IMR-90 (cell line): Measurements from ENCODE around the gene CGNL1. TPM values are rescaled to one million over a fixed set of nuclear protein-coding genes. Genes with fewer than 3 reads are reported as not detected.

Experiments
- ATAC-seq: fragments of 200-7000 bp; cut with Tn5 transposase; 2 replicates; pipeline ENCODE4 v1.9.1; 2020; ENCODE audit warnings: low read depth, mild to moderate bottlenecking, moderate library complexity
- BruUV-seq: library from RNA; stranded (reverse); fragments of 400-500 nt; replicated peaks from 2 replicates; lab custom pipeline; 2021; lab: Mats Ljungman, UMichigan
- CTCF ChIA-PET: fragments of 300-600 bp; formaldehyde crosslinking; extraction: SDS; loops from one replicate; lab custom pipeline; 2021; ENCODE audit warnings: antibody characterized with exemption; lab: Yijun Ruan, JAX
- POLR2A ChIA-PET: fragments of 300-600 bp; sonication (Branson Sonifier 250); formaldehyde crosslinking; loops from one replicate; lab custom pipeline; 2022; ENCODE audit warnings: antibody characterized with exemption; ENCODE audit not compliant: unreplicated experiment; lab: Charles Lee
- DNase-seq: peaks from one replicate; pipeline ENCODE4 v3.0.0; 2013
- H2AFZ ChIP-seq: replicated peaks from 2 replicates; pipeline ENCODE3; 2013; ENCODE audit warnings: low read length, mild to moderate bottlenecking; ENCODE audit not compliant: poor library complexity
- H2AK5ac ChIP-seq: 2 replicates; pipeline ENCODE4 v1.6.1; 2013; ENCODE audit warnings: low read depth, low read length, inconsistent platforms
- H2AK9ac ChIP-seq: replicated peaks from 2 replicates; pipeline ENCODE3; 2013; ENCODE audit warnings: mild to moderate bottlenecking, low read depth, low read length, moderate library complexity; ENCODE audit not compliant: poor library complexity
- H2BK120ac ChIP-seq: 2 replicates; pipeline ENCODE4 v1.6.1; 2013; ENCODE audit warnings: low read depth, low read length, inconsistent platforms
- H2BK15ac ChIP-seq: 3 replicates; pipeline ENCODE4 v1.6.1; 2013; ENCODE audit warnings: low read depth, low read length, inconsistent platforms
- H2BK20ac ChIP-seq: 2 replicates; pipeline ENCODE4 v1.6.1; 2013; ENCODE audit warnings: low read depth, mild to moderate bottlenecking, inconsistent platforms, low read length, moderate library complexity
- H2BK5ac ChIP-seq: 2 replicates; pipeline ENCODE4 v1.6.1; 2013; ENCODE audit warnings: mild to moderate bottlenecking, low read depth, low read length, inconsistent platforms; ENCODE audit not compliant: poor library complexity, severe bottlenecking
- H3K14ac ChIP-seq: replicated peaks from 2 replicates; pipeline ENCODE4 v1.6.1; 2013; ENCODE audit warnings: low read depth, low read length, inconsistent platforms
- H3K18ac ChIP-seq: 2 replicates; pipeline ENCODE4 v1.6.1; 2013; ENCODE audit warnings: low read depth, low read length, control low read depth
- H3K23ac ChIP-seq: 2 replicates; pipeline ENCODE4 v1.6.1; 2013; ENCODE audit warnings: low read depth, low read length, inconsistent platforms
- H3K27ac ChIP-seq: 2 replicates; pipeline ENCODE4 v1.5.1; 2013; ENCODE audit warnings: mild to moderate bottlenecking, control low read depth, low read length; ENCODE audit not compliant: insufficient read depth
- H3K27me3 ChIP-seq: 2 replicates; pipeline ENCODE4 v1.6.1; 2013; ENCODE audit warnings: low read length; ENCODE audit not compliant: control insufficient read depth, insufficient read depth
- H3K36me3 ChIP-seq: 2 replicates; pipeline ENCODE4 v1.6.1; 2013; ENCODE audit warnings: low read length, mixed read lengths; ENCODE audit not compliant: control insufficient read depth, insufficient read depth
- H3K4ac ChIP-seq: 2 replicates; pipeline ENCODE4 v1.6.1; 2013; ENCODE audit warnings: low read depth, low read length, inconsistent platforms
- H3K4me1 ChIP-seq: 2 replicates; pipeline ENCODE4 v1.6.1; 2013; ENCODE audit warnings: low read length, mixed read lengths; ENCODE audit not compliant: control insufficient read depth, insufficient read depth
- H3K4me2 ChIP-seq: 2 replicates; pipeline ENCODE4 v1.6.1; 2013; ENCODE audit warnings: low read depth, mild to moderate bottlenecking, control low read depth, low read length, moderate library complexity
- H3K4me3 ChIP-seq: 2 replicates; pipeline ENCODE4 v1.5.1; 2013; ENCODE audit warnings: low read depth, mild to moderate bottlenecking, control low read depth, low read length, moderate library complexity; ENCODE audit not compliant: insufficient read depth
- H3K56ac ChIP-seq: 2 replicates; pipeline ENCODE4 v1.6.1; 2013; ENCODE audit warnings: low read length, inconsistent platforms; ENCODE audit not compliant: insufficient read depth; ENCODE audit errors: extremely low read depth
- H3K79me1 ChIP-seq, 2 experiments: 2 replicates each; pipeline ENCODE4 v1.6.1; 2013; ENCODE audit warnings: low read length in 2 of 2, inconsistent platforms in 1 of 2, low read depth in 1 of 2
- H3K9ac ChIP-seq: 2 replicates; pipeline ENCODE4 v1.6.1; 2013; ENCODE audit warnings: low read depth, low read length, control low read depth
- H3K9me1 ChIP-seq: 2 replicates; pipeline ENCODE4 v1.6.1; 2013; ENCODE audit warnings: low read length, inconsistent platforms; ENCODE audit not compliant: insufficient read depth
- H3K9me3 ChIP-seq: 2 replicates; pipeline ENCODE4 v1.6.1; 2013; ENCODE audit warnings: low read length; ENCODE audit not compliant: control insufficient read depth, insufficient read depth
- H4K20me1 ChIP-seq: 2 replicates; pipeline ENCODE4 v1.6.1; 2013; ENCODE audit warnings: low read length, inconsistent platforms; ENCODE audit not compliant: insufficient read depth
- H4K5ac ChIP-seq: 2 replicates; pipeline ENCODE4 v1.6.1; 2013; ENCODE audit warnings: mild to moderate bottlenecking, low read depth, low read length, control low read depth
- H4K8ac ChIP-seq, 2 experiments: 2 replicates each; pipeline ENCODE4 v1.6.1; 2013; ENCODE audit warnings: low read depth in 2 of 2, low read length in 2 of 2, control low read depth in 1 of 2, inconsistent platforms in 1 of 2
- H4K91ac ChIP-seq: 2 replicates; pipeline ENCODE4 v1.6.1; 2013; ENCODE audit warnings: low read depth, low read length, inconsistent platforms; ENCODE audit not compliant: insufficient read depth
- BHLHE40 ChIP-seq: fragments of 150-350 bp; IDR thresholded peaks from 2 replicates; pipeline ENCODE4 v1.6.1; 2016; ENCODE audit warnings: mild to moderate bottlenecking, low read depth, low read length
- CEBPB ChIP-seq: IDR thresholded peaks from 2 replicates; pipeline ENCODE4 v1.6.1; 2012; ENCODE audit warnings: low read depth, low read length, improper control_type of control experiment
- CHD1 ChIP-seq: IDR thresholded peaks from 2 replicates; pipeline ENCODE4 v1.6.1; 2012; ENCODE audit warnings: low read depth, low read length, improper control_type of control experiment
- FOS ChIP-seq: fragments of 150-350 bp; IDR thresholded peaks from 2 replicates; pipeline ENCODE4 v1.6.1; 2016; ENCODE audit warnings: low read depth, low read length
- MAZ ChIP-seq: IDR thresholded peaks from 2 replicates; pipeline ENCODE4 v1.6.1; 2012; ENCODE audit warnings: low read depth, mild to moderate bottlenecking, low read length, improper control_type of control experiment, moderate library complexity, borderline replicate concordance
- MXI1 ChIP-seq: IDR thresholded peaks from 2 replicates; pipeline ENCODE4 v1.6.1; 2012; ENCODE audit warnings: low read depth, mild to moderate bottlenecking, low read length, moderate library complexity, borderline replicate concordance
- NFE2L2 ChIP-seq: fragments of 150-350 bp; IDR thresholded peaks from 2 replicates; pipeline ENCODE4 v1.6.1; 2016; ENCODE audit warnings: low read depth, mild to moderate bottlenecking, low read length
- POLR2A ChIP-seq: IDR thresholded peaks from 2 replicates; pipeline ENCODE4 v1.6.1; 2012; ENCODE audit warnings: mild to moderate bottlenecking, low read depth, low read length
- RAD21 ChIP-seq: IDR thresholded peaks from 2 replicates; pipeline ENCODE4 v1.6.1; 2012; ENCODE audit warnings: low read length, improper control_type of control experiment
- RCOR1 ChIP-seq: IDR thresholded peaks from 2 replicates; pipeline ENCODE4 v1.6.1; 2012; ENCODE audit warnings: mild to moderate bottlenecking, low read length, improper control_type of control experiment; ENCODE audit not compliant: insufficient replicate concordance
- RFX5 ChIP-seq: IDR thresholded peaks from 2 replicates; pipeline ENCODE4 v1.8.0; 2012; ENCODE audit warnings: low read depth, mild to moderate bottlenecking, low read length, moderate library complexity
- SMC3 ChIP-seq: fragments of 150-350 bp; IDR thresholded peaks from 2 replicates; pipeline ENCODE4 v1.6.1; 2016; ENCODE audit warnings: low read depth, mild to moderate bottlenecking, antibody characterized with exemption, low read length, moderate library complexity
- dilution Hi-C: fragments of 300-500 bp; cut with HindIII; formaldehyde crosslinking; loops from one replicate; pipeline ENCODE4 v1.14.3; 2018; ENCODE audit warnings: low sequenced_read_pairs; ENCODE audit not compliant: unreplicated experiment
- in situ Hi-C: fragments of 300-500 bp; cut with MboI; formaldehyde crosslinking; loops from 3 replicates; pipeline ENCODE4 v1.14.3; 2019; ENCODE audit warnings: low sequenced_read_pairs, inconsistent platforms, mixed read lengths
- intact Hi-C: fragments of 100-400 bp; cut with micrococcal nuclease; formaldehyde crosslinking; loops from 2 replicates; pipeline ENCODE4 v1.10.0; 2022
- polyA plus RNA-seq, 3 experiments: library from polyadenylated mRNA; depleted of rRNA; stranded (reverse); fragments of >200 nt; gene quantifications; 2 replicates each; pipeline ENCODE4 v1.2.3, GENCODE V29; 2012; ENCODE audit warnings: low replicate concordance in 1 of 3
- total RNA-seq: library from RNA; depleted of rRNA; stranded (reverse); fragments of >200 nt; gene quantifications from 2 replicates; pipeline ENCODE4 v1.2.3, GENCODE V29; 2012
- TF ChIP-seq, protein P1 (sequence below): fragments of 150-350 bp; IDR thresholded peaks from 2 replicates; pipeline ENCODE4 v1.6.1; 2016; ENCODE audit warnings: low read depth, mild to moderate bottlenecking, low read length, moderate library complexity, borderline replicate concordance
- TF ChIP-seq, protein P2 (sequence below): conservative IDR thresholded peaks from 2 replicates; pipeline ENCODE4 v1.5.1; 2012; ENCODE audit warnings: mild to moderate bottlenecking, low read depth, low read length, improper control_type of control experiment
- TF ChIP-seq, protein P3 (sequence below): fragments of 150-350 bp; IDR thresholded peaks from 2 replicates; pipeline ENCODE4 v1.6.1; 2017; ENCODE audit warnings: mild to moderate bottlenecking, antibody characterized with exemption, low read length, low read depth

CGNL1 gene
- total and polyA plus RNA-seq, 2 of the 4 experiments (the other 2 are of a cell fraction) = 0.07 to 0.18 TPM

GRCh38 chr15:57451555-57451954 is 75.2 kb downstream of the CGNL1 start:
- Histone ChIP-seq H4K20me1 (no peaks in the 10 kb centered on the region), H3K4me3 (no peak overlapping the region), H3K27ac (no peak overlapping the region), H2BK120ac (no peak overlapping the region), H3K27me3 (peaks cover 15% of the 10 kb centered on the region), H3K79me1 (no peaks in the 10 kb centered on the region), H2BK5ac (no peak overlapping the region), H4K8ac (no peak overlapping the region), H3K4me2 (no peak overlapping the region), H3K9me1 (no peaks in the 10 kb centered on the region), H2AFZ (no peak overlapping the region), H2BK20ac (no peak overlapping the region), H2BK15ac (no peak overlapping the region), H3K4me1 (no peaks in the 10 kb centered on the region), H4K5ac (no peak overlapping the region), H3K56ac (no peak overlapping the region), H3K18ac (no peak overlapping the region), H3K9ac (no peak overlapping the region), H3K4ac (no peak overlapping the region), H3K23ac (no peak overlapping the region), H3K36me3 (no peaks in the 10 kb centered on the region), H2AK9ac (no peak overlapping the region), H3K14ac (no peak overlapping the region), H3K9me3 (no peaks in the 10 kb centered on the region), H4K91ac (no peak overlapping the region), H2AK5ac (no peak overlapping the region)
- no peak for TF ChIP-seq SMC3
- no peak for TF ChIP-seq RAD21
- no peak for TF ChIP-seq FOS
- no peak for TF ChIP-seq RCOR1
- TF ChIP-seq CHD1 = no peak
- no peak for TF ChIP-seq NFE2L2
- TF ChIP-seq MXI1 = no peak
- no peak for TF ChIP-seq MAZ
- no peak for TF ChIP-seq RFX5
- TF ChIP-seq, protein P1, sequence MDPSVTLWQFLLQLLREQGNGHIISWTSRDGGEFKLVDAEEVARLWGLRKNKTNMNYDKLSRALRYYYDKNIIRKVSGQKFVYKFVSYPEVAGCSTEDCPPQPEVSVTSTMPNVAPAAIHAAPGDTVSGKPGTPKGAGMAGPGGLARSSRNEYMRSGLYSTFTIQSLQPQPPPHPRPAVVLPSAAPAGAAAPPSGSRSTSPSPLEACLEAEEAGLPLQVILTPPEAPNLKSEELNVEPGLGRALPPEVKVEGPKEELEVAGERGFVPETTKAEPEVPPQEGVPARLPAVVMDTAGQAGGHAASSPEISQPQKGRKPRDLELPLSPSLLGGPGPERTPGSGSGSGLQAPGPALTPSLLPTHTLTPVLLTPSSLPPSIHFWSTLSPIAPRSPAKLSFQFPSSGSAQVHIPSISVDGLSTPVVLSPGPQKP = no peak
- TF ChIP-seq, protein P2, sequence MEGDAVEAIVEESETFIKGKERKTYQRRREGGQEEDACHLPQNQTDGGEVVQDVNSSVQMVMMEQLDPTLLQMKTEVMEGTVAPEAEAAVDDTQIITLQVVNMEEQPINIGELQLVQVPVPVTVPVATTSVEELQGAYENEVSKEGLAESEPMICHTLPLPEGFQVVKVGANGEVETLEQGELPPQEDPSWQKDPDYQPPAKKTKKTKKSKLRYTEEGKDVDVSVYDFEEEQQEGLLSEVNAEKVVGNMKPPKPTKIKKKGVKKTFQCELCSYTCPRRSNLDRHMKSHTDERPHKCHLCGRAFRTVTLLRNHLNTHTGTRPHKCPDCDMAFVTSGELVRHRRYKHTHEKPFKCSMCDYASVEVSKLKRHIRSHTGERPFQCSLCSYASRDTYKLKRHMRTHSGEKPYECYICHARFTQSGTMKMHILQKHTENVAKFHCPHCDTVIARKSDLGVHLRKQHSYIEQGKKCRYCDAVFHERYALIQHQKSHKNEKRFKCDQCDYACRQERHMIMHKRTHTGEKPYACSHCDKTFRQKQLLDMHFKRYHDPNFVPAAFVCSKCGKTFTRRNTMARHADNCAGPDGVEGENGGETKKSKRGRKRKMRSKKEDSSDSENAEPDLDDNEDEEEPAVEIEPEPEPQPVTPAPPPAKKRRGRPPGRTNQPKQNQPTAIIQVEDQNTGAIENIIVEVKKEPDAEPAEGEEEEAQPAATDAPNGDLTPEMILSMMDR = no peak
- no peak for TF ChIP-seq POLR2A
- TF ChIP-seq CEBPB = no peak
- TF ChIP-seq BHLHE40 = no peak
- TF ChIP-seq, protein P3, sequence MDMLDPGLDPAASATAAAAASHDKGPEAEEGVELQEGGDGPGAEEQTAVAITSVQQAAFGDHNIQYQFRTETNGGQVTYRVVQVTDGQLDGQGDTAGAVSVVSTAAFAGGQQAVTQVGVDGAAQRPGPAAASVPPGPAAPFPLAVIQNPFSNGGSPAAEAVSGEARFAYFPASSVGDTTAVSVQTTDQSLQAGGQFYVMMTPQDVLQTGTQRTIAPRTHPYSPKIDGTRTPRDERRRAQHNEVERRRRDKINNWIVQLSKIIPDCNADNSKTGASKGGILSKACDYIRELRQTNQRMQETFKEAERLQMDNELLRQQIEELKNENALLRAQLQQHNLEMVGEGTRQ = no peak
- in situ Hi-C loops (no loop called here), dilution Hi-C loops (no loop called here), intact Hi-C loops (no loop called here)
- DNase-seq (no peak), ATAC-seq (no peak)
- POLR2A ChIA-PET = interaction anchor here (0.8 kb wide), 1 partner anchor 462 kb away, joined by 3 read pairs; no protein-coding TSS in a partner anchor
- CTCF ChIA-PET = interaction anchor here (0.7 kb wide), 1 partner anchor 56 kb away, joined by 3 read pairs; no protein-coding TSS in a partner anchor
- BruUV-seq = no TSS peak
